PC-9 (cell line): ENCODE measurements around the gene DISC1. TPM values are rescaled to one million over a fixed set of nuclear protein-coding genes. Genes with fewer than 3 reads are reported as not detected.

Source experiments
- BruUV-seq: library from RNA; stranded (reverse); fragments of 400-500 nt; replicated peaks from 2 replicates; lab custom pipeline; 2021; lab: Mats Ljungman, UMichigan
- CTCF ChIA-PET: fragments of 300-600 bp; sonication (Branson Sonifier 250); formaldehyde crosslinking; loops from one replicate; lab custom pipeline; 2022; ENCODE audit warnings: antibody characterized with exemption; lab: Charles Lee
- POLR2A ChIA-PET: fragments of 300-600 bp; sonication (Branson Sonifier 250); formaldehyde crosslinking; loops from one replicate; lab custom pipeline; 2022; ENCODE audit warnings: antibody characterized with exemption; ENCODE audit not compliant: unreplicated experiment; lab: Charles Lee
- DNase-seq, 2 experiments: peaks; one replicate each; pipeline versions ENCODE4 v3.0.0 to v3.0.0-alpha.2; 2015 to 2022; ENCODE audit warnings: mixed read lengths in 1 of 2
- H2AFZ ChIP-seq: fragments of 200-600 bp; sonication (generic); 2 replicates; pipeline ENCODE4 v1.8.1; 2017; ENCODE audit warnings: antibody characterized with exemption
- H3F3A ChIP-seq: fragments of 200-600 bp; sonication (generic); 2 replicates; pipeline ENCODE4 v1.8.1; 2017; ENCODE audit warnings: antibody characterized with exemption, mild to moderate bottlenecking, low read depth; ENCODE audit not compliant: insufficient read depth
- H3K27ac ChIP-seq: fragments of 200-600 bp; sonication (generic); 2 replicates; pipeline ENCODE4 v1.6.1; 2016; ENCODE audit warnings: mixed run types
- H3K27me3 ChIP-seq: fragments of 200-600 bp; sonication (generic); 2 replicates; pipeline ENCODE4 v1.6.1; 2016; ENCODE audit warnings: low read depth, mixed run types; ENCODE audit not compliant: insufficient read depth
- H3K36me3 ChIP-seq: fragments of 200-600 bp; sonication (generic); 2 replicates; pipeline ENCODE4 v1.6.1; 2016; ENCODE audit warnings: low read depth, mixed run types
- H3K4me1 ChIP-seq: fragments of 200-600 bp; sonication (generic); replicated peaks from 2 replicates; pipeline ENCODE4 v1.6.1; 2016; ENCODE audit warnings: mixed run types; ENCODE audit not compliant: insufficient read depth
- H3K4me2 ChIP-seq: fragments of 200-600 bp; sonication (generic); 2 replicates; pipeline ENCODE4 v1.6.1; 2017; ENCODE audit warnings: mixed run types
- H3K4me3 ChIP-seq: fragments of 200-600 bp; sonication (generic); 2 replicates; pipeline ENCODE4 v1.6.1; 2016; ENCODE audit warnings: mixed run types
- H3K79me2 ChIP-seq: fragments of 200-600 bp; sonication (generic); 2 replicates; pipeline ENCODE4 v1.6.1; 2017; ENCODE audit warnings: low read depth, mixed run types
- H3K9me2 ChIP-seq: fragments of 200-600 bp; sonication (generic); 2 replicates; pipeline ENCODE4 v1.8.1; 2017; ENCODE audit warnings: mild to moderate bottlenecking; ENCODE audit not compliant: insufficient read depth
- H3K9me3 ChIP-seq: fragments of 200-600 bp; sonication (generic); 2 replicates; pipeline ENCODE4 v1.8.1; 2016; ENCODE audit warnings: low read depth; ENCODE audit not compliant: insufficient read depth
- H4K20me1 ChIP-seq: fragments of 200-600 bp; sonication (generic); 2 replicates; pipeline ENCODE4 v1.8.1; 2017; ENCODE audit not compliant: insufficient read depth
- EZH2 ChIP-seq: fragments of 200-600 bp; sonication (generic); IDR thresholded peaks from 2 replicates; pipeline ENCODE4 v1.8.0; 2017; ENCODE audit warnings: antibody characterized with exemption, low read depth
- intact Hi-C: fragments of 100-400 bp; cut with micrococcal nuclease; formaldehyde crosslinking; loops from one replicate; pipeline ENCODE4 v1.10.0; 2022; ENCODE audit not compliant: unreplicated experiment
- total RNA-seq: library from RNA; stranded (reverse); gene quantifications from 2 replicates; pipeline ENCODE4 v1.2.3, GENCODE V29; 2021
- TF ChIP-seq, protein P1 (sequence below): fragments of 200-600 bp; sonication (generic); conservative IDR thresholded peaks from 2 replicates; pipeline ENCODE4 v1.6.1; 2017; ENCODE audit warnings: mixed run types, antibody characterized with exemption, mild to moderate bottlenecking, moderate library complexity

DISC1 gene
- total RNA-seq, 1 experiment from 2014 or later: 7.4 TPM

DNA sequence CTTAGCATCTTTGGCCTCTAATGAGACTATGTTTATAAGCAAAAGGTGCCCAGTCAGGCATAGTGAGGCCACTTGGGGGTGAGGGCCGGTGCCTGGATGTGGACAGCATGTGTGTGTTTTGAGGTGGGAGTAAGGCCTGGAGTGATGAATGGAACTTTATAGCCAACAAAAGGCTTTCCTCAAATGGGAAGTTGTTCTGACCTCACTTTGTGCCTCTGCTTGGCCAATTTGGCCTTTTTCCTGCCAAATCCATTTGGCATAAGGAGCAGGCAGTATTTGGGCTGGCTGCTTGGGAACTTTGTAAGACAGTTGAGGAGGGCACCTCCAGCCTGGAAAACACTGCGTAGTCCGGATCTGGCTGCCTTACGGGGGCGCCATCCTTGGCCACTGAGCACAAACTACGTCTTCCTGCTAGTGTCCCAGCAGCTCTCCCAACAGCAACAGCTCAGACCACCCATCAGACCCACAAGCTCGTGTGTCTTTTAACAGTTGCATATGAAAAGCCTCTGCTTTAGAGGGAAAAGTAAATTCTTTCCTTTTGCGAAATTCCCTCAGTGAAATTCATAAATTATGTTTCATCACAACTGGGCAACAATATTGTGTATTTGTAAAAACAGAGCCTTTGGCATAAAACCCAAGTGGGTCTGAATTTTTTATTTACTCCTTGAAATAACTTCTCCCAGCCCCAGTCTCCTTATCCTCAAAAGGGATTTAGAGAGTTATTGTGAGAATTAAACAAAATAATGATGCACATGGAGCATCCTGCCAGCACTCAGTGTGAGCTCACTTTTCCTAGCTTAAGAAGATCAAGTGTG, 322.9 kb downstream of the DISC1 start:
- Histone ChIP-seq H3K27me3 (no peaks in the 10 kb centered on the region), H3K4me2 (no peak overlapping the region), H3K4me3 (no peak overlapping the region), H3K9me3 (no peaks in the 10 kb centered on the region), H3K36me3 (no peaks in the 10 kb centered on the region), H3F3A (no peaks in the 10 kb centered on the region), H4K20me1 (no peaks in the 10 kb centered on the region), H3K79me2 (no peaks in the 10 kb centered on the region), H3K4me1 (no peaks in the 10 kb centered on the region), H3K27ac (no peak overlapping the region), H2AFZ (no peak overlapping the region), H3K9me2 (no peaks in the 10 kb centered on the region)
- no peak for DNase-seq
- no TSS peak for BruUV-seq
- POLR2A ChIA-PET: no interaction called here
- intact Hi-C loops: no loop called here
- CTCF ChIA-PET: no interaction called here
- TF ChIP-seq EZH2: no peak
- TF ChIP-seq, protein P1, sequence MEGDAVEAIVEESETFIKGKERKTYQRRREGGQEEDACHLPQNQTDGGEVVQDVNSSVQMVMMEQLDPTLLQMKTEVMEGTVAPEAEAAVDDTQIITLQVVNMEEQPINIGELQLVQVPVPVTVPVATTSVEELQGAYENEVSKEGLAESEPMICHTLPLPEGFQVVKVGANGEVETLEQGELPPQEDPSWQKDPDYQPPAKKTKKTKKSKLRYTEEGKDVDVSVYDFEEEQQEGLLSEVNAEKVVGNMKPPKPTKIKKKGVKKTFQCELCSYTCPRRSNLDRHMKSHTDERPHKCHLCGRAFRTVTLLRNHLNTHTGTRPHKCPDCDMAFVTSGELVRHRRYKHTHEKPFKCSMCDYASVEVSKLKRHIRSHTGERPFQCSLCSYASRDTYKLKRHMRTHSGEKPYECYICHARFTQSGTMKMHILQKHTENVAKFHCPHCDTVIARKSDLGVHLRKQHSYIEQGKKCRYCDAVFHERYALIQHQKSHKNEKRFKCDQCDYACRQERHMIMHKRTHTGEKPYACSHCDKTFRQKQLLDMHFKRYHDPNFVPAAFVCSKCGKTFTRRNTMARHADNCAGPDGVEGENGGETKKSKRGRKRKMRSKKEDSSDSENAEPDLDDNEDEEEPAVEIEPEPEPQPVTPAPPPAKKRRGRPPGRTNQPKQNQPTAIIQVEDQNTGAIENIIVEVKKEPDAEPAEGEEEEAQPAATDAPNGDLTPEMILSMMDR: no peak

DNA sequence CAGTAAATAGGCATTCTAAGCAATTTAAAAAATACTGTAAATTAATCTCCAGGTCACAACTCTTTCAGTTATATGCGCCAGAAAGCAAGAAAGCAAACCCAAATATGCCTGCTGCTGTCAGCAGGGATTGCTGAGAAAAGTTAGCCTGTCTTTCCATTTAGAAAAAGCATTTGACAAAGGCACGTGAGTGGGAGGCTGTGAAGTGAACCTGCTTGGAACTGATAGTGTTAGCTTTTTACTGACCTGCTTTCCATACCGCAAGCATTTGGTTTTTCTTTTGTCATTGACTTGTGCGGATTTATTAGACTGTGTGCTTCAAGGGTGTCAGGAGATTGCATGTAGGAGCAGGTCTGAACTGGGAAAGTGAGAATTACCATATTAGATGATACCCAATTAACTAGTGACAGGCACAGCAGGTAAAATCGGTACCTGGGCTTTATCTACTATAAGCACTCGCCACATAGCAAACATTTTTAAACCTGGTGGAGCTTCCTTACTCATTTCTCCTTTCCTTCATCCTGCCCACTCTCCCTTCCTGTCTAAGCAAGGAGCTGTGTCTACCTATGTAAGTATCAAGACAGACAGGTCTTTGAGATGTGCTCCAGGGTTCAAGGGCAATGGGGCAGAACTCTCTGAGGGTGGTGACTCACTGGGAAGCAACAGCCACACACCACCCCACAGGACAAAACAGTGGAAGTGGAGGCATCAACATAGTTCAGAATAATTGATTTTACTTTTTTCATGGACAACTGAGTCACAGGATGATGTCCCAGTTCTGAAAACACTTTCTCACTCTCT, 323.9 kb downstream of the DISC1 start:
- no peak overlapping the region for H3K4me2 ChIP-seq
- CTCF ChIA-PET: no interaction called here

DNA sequence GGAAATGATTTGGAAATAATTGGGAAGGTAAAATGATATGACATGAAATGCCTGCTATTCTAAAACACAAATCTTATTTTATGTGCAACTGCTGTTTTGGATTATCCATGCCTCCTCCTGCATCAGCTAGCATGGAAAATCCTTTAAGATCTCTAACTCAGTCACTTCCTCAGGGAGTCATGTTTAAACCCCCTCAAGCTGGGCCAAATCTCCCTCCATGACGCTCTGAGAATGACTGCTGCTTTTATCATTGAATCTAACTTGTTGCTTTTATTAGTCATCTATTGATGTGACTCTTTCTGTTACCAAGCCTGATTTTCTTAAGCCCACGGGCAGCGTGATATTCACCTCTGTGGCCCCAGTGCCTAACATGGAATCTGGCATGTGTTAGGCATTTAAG, 324.8 kb downstream of the DISC1 start:
- H3K27ac ChIP-seq: no peak overlapping the region
- intact Hi-C loops: no loop called here
- POLR2A ChIA-PET: no interaction called here

More for the DNA sequence above, 323.9 kb downstream of the DISC1 start:
- intact Hi-C loops: no loop called here
- Histone ChIP-seq H3K9me3 (no peaks in the 10 kb centered on the region), H2AFZ (no peak overlapping the region), H3K27ac (no peak overlapping the region), H3K36me3 (no peaks in the 10 kb centered on the region), H3F3A (no peaks in the 10 kb centered on the region), H3K4me1 (no peaks in the 10 kb centered on the region), H3K27me3 (no peaks in the 10 kb centered on the region), H4K20me1 (no peaks in the 10 kb centered on the region), H3K9me2 (no peaks in the 10 kb centered on the region), H3K79me2 (no peaks in the 10 kb centered on the region), H3K4me3 (no peak overlapping the region)
- BruUV-seq: no TSS peak
- POLR2A ChIA-PET: no interaction called here
- DNase-seq: no peak
- TF ChIP-seq, protein P1: no peak
- TF ChIP-seq EZH2: no peak

More for the DNA sequence above, 324.8 kb downstream of the DISC1 start:
- H3K79me2 ChIP-seq: no peaks in the 10 kb centered on the region
- no peaks in the 10 kb centered on the region for H3F3A ChIP-seq
- no peaks in the 10 kb centered on the region for H3K27me3 ChIP-seq
- H3K36me3 ChIP-seq: no peaks in the 10 kb centered on the region
- no peaks in the 10 kb centered on the region for H3K4me1 ChIP-seq
- no peak overlapping the region for H3K4me2 ChIP-seq
- CTCF ChIA-PET: no interaction called here
- no peak overlapping the region for H2AFZ ChIP-seq
- no peak for TF ChIP-seq EZH2
- TF ChIP-seq, protein P1: no peak
- no peaks in the 10 kb centered on the region for H3K9me2 ChIP-seq
- no peak for DNase-seq
- BruUV-seq: no TSS peak
- H3K9me3 ChIP-seq: no peaks in the 10 kb centered on the region
- H4K20me1 ChIP-seq: no peaks in the 10 kb centered on the region
- H3K4me3 ChIP-seq: no peak overlapping the region
